Sigmoid colon (tissue), 4 donors: ENCODE data around the gene SORCS2.

Experiments
- EP300 ChIP-seq, 4 donors: sonication (generic); formaldehyde crosslinking; IDR thresholded peaks; one replicate each; pipeline ENCODE4 v1.6.1; 2017; ENCODE audit warnings: antibody characterized with exemption in 4 of 4
- TF ChIP-seq, protein P1 (sequence below), 4 experiments: fragments of 450-650 bp in 3 of 4; fragments of 200-600 bp in 1 of 4; IDR thresholded peaks; one replicate each; pipeline ENCODE4 v1.5.1; 2016 to 2019; ENCODE audit warnings: antibody characterized with exemption in 4 of 4, mild to moderate bottlenecking in 3 of 4, moderate library complexity in 2 of 4

DNA sequence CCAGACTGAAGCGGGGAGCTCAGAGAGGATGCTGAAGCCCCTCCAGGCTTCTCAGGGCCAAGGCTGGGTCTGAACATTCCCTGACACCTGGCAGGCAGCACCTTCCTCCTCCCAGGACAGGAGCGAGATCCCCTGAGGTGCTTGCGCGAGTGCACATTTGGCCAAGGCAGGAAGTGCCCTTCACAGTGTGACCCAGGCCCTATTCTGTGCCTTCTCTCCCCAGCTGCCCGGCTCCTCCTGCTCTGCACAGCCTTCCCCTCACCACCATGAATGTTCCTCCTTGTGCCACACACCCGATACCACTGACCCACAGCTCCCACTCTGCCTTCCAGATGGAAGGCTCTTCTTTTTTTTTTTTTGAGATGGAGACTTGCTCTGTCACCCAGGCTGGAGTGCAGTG lies 259.5 kb downstream of the SORCS2 start:
- TF ChIP-seq, protein P1, sequence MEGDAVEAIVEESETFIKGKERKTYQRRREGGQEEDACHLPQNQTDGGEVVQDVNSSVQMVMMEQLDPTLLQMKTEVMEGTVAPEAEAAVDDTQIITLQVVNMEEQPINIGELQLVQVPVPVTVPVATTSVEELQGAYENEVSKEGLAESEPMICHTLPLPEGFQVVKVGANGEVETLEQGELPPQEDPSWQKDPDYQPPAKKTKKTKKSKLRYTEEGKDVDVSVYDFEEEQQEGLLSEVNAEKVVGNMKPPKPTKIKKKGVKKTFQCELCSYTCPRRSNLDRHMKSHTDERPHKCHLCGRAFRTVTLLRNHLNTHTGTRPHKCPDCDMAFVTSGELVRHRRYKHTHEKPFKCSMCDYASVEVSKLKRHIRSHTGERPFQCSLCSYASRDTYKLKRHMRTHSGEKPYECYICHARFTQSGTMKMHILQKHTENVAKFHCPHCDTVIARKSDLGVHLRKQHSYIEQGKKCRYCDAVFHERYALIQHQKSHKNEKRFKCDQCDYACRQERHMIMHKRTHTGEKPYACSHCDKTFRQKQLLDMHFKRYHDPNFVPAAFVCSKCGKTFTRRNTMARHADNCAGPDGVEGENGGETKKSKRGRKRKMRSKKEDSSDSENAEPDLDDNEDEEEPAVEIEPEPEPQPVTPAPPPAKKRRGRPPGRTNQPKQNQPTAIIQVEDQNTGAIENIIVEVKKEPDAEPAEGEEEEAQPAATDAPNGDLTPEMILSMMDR (IDR thresholded peaks at IDR 0.05): no peak
- TF ChIP-seq EP300 (IDR thresholded peaks at IDR 0.05): no peak
